ENCODE measurements around the gene MKLN1.

Gene MKLN1

GRCh38 chr7:131381069-131381838, 53.6 kb downstream of the MKLN1 start:
- H3K27ac Mint-ChIP-seq: no peak overlapping the region
- H3K4me1 Mint-ChIP-seq (ENCODE audit: low read depth): peaks cover 23% of the 10 kb centered on the region

GRCh38 chr7:131383417-131384285, 56.0 kb downstream of the MKLN1 start:
- Mint-ChIP-seq H3K9me3 (no peaks in the 10 kb centered on the region), H3K36me3 (ENCODE audit: low read depth) (peaks cover 14% of the 10 kb centered on the region), H3K27me3 (ENCODE audit: low read depth) (no peaks in the 10 kb centered on the region), H3K4me3 (no peak overlapping the region), H3K27ac (no peak overlapping the region), H3K4me1 (ENCODE audit: low read depth) (peaks cover 23% of the 10 kb centered on the region)
- no peak for DNase-seq (ENCODE audit: low spot score)

More at GRCh38 chr7:131381069-131381838, 53.6 kb downstream of the MKLN1 start:
- DNase-seq (ENCODE audit: low spot score): no peak
- Mint-ChIP-seq H3K27me3 (ENCODE audit: low read depth) (no peaks in the 10 kb centered on the region), H3K36me3 (ENCODE audit: low read depth) (peaks cover 18% of the 10 kb centered on the region), H3K4me3 (no peak overlapping the region), H3K9me3 (no peaks in the 10 kb centered on the region)

GRCh38 chr7:131384286-131384635, 56.6 kb downstream of the MKLN1 start:
- H3K9me3 Mint-ChIP-seq: no peaks in the 10 kb centered on the region
- H3K36me3 Mint-ChIP-seq (ENCODE audit: low read depth): peaks cover 15% of the 10 kb centered on the region
- H3K27me3 Mint-ChIP-seq (ENCODE audit: low read depth): no peaks in the 10 kb centered on the region
- H3K4me1 Mint-ChIP-seq (ENCODE audit: low read depth): peaks cover 23% of the 10 kb centered on the region
- no peak overlapping the region for H3K27ac Mint-ChIP-seq
- no peak for DNase-seq (ENCODE audit: low spot score)
- H3K4me3 Mint-ChIP-seq: no peak overlapping the region

- Mint-ChIP-seq H3K36me3 (ENCODE audit: low read depth) (peaks cover 15% of the 10 kb centered on the region), H3K27ac (no peak overlapping the region), H3K4me1 (ENCODE audit: low read depth) (peaks cover 23% of the 10 kb centered on the region), H3K9me3 (no peaks in the 10 kb centered on the region), H3K4me3 (no peak overlapping the region), H3K27me3 (ENCODE audit: low read depth) (no peaks in the 10 kb centered on the region)
- no peak for DNase-seq (ENCODE audit: low spot score)
These were observed 57.4 kb downstream of the MKLN1 start for GRCh38 chr7:131385039-131385605.

- peaks cover 15% of the 10 kb centered on the region for H3K4me1 Mint-ChIP-seq (ENCODE audit: low read depth)
- H3K27ac Mint-ChIP-seq: no peak overlapping the region
These were observed 60.5 kb downstream of the MKLN1 start for GRCh38 chr7:131388126-131388525.

GRCh38 chr7:131390275-131390674, 62.6 kb downstream of the MKLN1 start:
- no peaks in the 10 kb centered on the region for H3K27me3 Mint-ChIP-seq (ENCODE audit: low read depth)
- H3K9me3 Mint-ChIP-seq: no peaks in the 10 kb centered on the region
- no peak for DNase-seq (ENCODE audit: low spot score)
- H3K4me1 Mint-ChIP-seq (ENCODE audit: low read depth): peaks cover 7% of the 10 kb centered on the region
- H3K4me3 Mint-ChIP-seq: no peak overlapping the region
- no peak overlapping the region for H3K27ac Mint-ChIP-seq
- peaks cover 16% of the 10 kb centered on the region for H3K36me3 Mint-ChIP-seq (ENCODE audit: low read depth)

More at GRCh38 chr7:131388126-131388525, 60.5 kb downstream of the MKLN1 start:
- Mint-ChIP-seq H3K4me3 (no peak overlapping the region), H3K36me3 (ENCODE audit: low read depth) (peaks cover 16% of the 10 kb centered on the region), H3K9me3 (no peaks in the 10 kb centered on the region), H3K27me3 (ENCODE audit: low read depth) (no peaks in the 10 kb centered on the region)
- DNase-seq (ENCODE audit: low spot score): no peak

GRCh38 chr7:131391145-131391544, 63.5 kb downstream of the MKLN1 start:
- Mint-ChIP-seq H3K9me3 (no peaks in the 10 kb centered on the region), H3K4me3 (no peak overlapping the region), H3K36me3 (ENCODE audit: low read depth) (peaks cover 15% of the 10 kb centered on the region), H3K4me1 (ENCODE audit: low read depth) (peaks cover 7% of the 10 kb centered on the region), H3K27ac (no peak overlapping the region), H3K27me3 (ENCODE audit: low read depth) (no peaks in the 10 kb centered on the region)
- DNase-seq (ENCODE audit: low spot score): no peak

GRCh38 chr7:131400681-131401176, 73.1 kb downstream of the MKLN1 start:
- peaks cover 8% of the 10 kb centered on the region for H3K4me1 Mint-ChIP-seq (ENCODE audit: low read depth)
- no peak overlapping the region for H3K27ac Mint-ChIP-seq
- H3K4me3 Mint-ChIP-seq: no peak overlapping the region
- no peaks in the 10 kb centered on the region for H3K27me3 Mint-ChIP-seq (ENCODE audit: low read depth)
- H3K9me3 Mint-ChIP-seq: peaks cover 13% of the 10 kb centered on the region
- H3K36me3 Mint-ChIP-seq (ENCODE audit: low read depth): peaks cover 45% of the 10 kb centered on the region
- no peak for DNase-seq (ENCODE audit: low spot score)

- H3K4me3 Mint-ChIP-seq: no peak overlapping the region
- DNase-seq (ENCODE audit: low spot score): no peak
- H3K27me3 Mint-ChIP-seq (ENCODE audit: low read depth): no peaks in the 10 kb centered on the region
- peaks cover 8% of the 10 kb centered on the region for H3K4me1 Mint-ChIP-seq (ENCODE audit: low read depth)
- H3K27ac Mint-ChIP-seq: no peak overlapping the region
- H3K36me3 Mint-ChIP-seq (ENCODE audit: low read depth): peaks cover 45% of the 10 kb centered on the region
- H3K9me3 Mint-ChIP-seq: peaks cover 13% of the 10 kb centered on the region
These were observed 73.5 kb downstream of the MKLN1 start for GRCh38 chr7:131401194-131401593.

- H3K36me3 Mint-ChIP-seq (ENCODE audit: low read depth): peaks cover 47% of the 10 kb centered on the region
- no peak overlapping the region for H3K4me3 Mint-ChIP-seq
- H3K4me1 Mint-ChIP-seq (ENCODE audit: low read depth): peaks cover 10% of the 10 kb centered on the region
- peaks cover 13% of the 10 kb centered on the region for H3K9me3 Mint-ChIP-seq
- no peaks in the 10 kb centered on the region for H3K27me3 Mint-ChIP-seq (ENCODE audit: low read depth)
- H3K27ac Mint-ChIP-seq: no peak overlapping the region
- no peak for DNase-seq (ENCODE audit: low spot score)
These were observed 75.6 kb downstream of the MKLN1 start for GRCh38 chr7:131403322-131403721.

- Mint-ChIP-seq H3K27ac (no peak overlapping the region), H3K4me3 (no peak overlapping the region), H3K27me3 (ENCODE audit: low read depth) (no peaks in the 10 kb centered on the region), H3K9me3 (peaks cover 13% of the 10 kb centered on the region), H3K4me1 (ENCODE audit: low read depth) (peaks cover 10% of the 10 kb centered on the region), H3K36me3 (ENCODE audit: low read depth) (peaks cover 40% of the 10 kb centered on the region)
- DNase-seq (ENCODE audit: low spot score): no peak
These were observed 76.7 kb downstream of the MKLN1 start for GRCh38 chr7:131404226-131404911.

GRCh38 chr7:131409129-131409766, 81.6 kb downstream of the MKLN1 start:
- Mint-ChIP-seq H3K4me3 (no peak overlapping the region), H3K27me3 (ENCODE audit: low read depth) (no peaks in the 10 kb centered on the region), H3K9me3 (no peaks in the 10 kb centered on the region), H3K4me1 (ENCODE audit: low read depth) (peaks cover 4% of the 10 kb centered on the region), H3K36me3 (ENCODE audit: low read depth) (peaks cover 14% of the 10 kb centered on the region), H3K27ac (no peak overlapping the region)
- no peak for DNase-seq (ENCODE audit: low spot score)

GRCh38 chr7:131412031-131412430, 84.4 kb downstream of the MKLN1 start:
- DNase-seq (ENCODE audit: low spot score): no peak
- H3K36me3 Mint-ChIP-seq (ENCODE audit: low read depth): peaks cover 17% of the 10 kb centered on the region
- H3K27ac Mint-ChIP-seq: no peak overlapping the region
- no peaks in the 10 kb centered on the region for H3K9me3 Mint-ChIP-seq
- no peaks in the 10 kb centered on the region for H3K27me3 Mint-ChIP-seq (ENCODE audit: low read depth)
- no peak overlapping the region for H3K4me3 Mint-ChIP-seq
- peaks cover under 1% of the 10 kb centered on the region for H3K4me1 Mint-ChIP-seq (ENCODE audit: low read depth)

Data from T-helper 2 cell treated with Interferon-gamma antibody and Interleukin-4, amounts not matched to agents 5 μg/mL and 100 μg/mL, for 36 hours (primary cell).